Common myeloid progenitor, CD34-positive (primary cell): ENCODE results near the gene HSP90AB1.
A peak's percentile ranks its signal among the peaks of the same experiment; 100 is the strongest.

ENCODE experiments used
- CTCF ChIA-PET: fragments of 350-600 bp; sonication (Branson Sonifier 250); formaldehyde crosslinking; loops from one replicate; lab custom pipeline; 2021; ENCODE audit warnings: antibody characterized with exemption; lab: Charles Lee
- POLR2A ChIA-PET: fragments of 350-600 bp; sonication (Branson Sonifier 250); formaldehyde crosslinking; loops from one replicate; lab custom pipeline; 2021; ENCODE audit warnings: antibody characterized with exemption; lab: Charles Lee
- DNase-seq, 3 donors: peaks; one replicate each; pipeline versions ENCODE4 v3.0.0 to v3.0.0-alpha.2; 2013
- H3K27ac ChIP-seq, 2 experiments: 1 replicate in 1 of 2; 2 replicates in 1 of 2; pipeline ENCODE4 v1.7.0; 2013; ENCODE audit warnings: inconsistent platforms in 2 of 2, low read length in 2 of 2, mild to moderate bottlenecking in 2 of 2, low read depth in 1 of 2, moderate library complexity in 1 of 2; ENCODE audit not compliant: severe bottlenecking in 2 of 2, insufficient read depth in 1 of 2, poor library complexity in 1 of 2
- H3K27me3 ChIP-seq, 5 experiments: replicated peaks in 2 of 5; 1 replicate in 3 of 5; 2 replicates in 2 of 5; pipeline versions ENCODE4 v1.6.1 to v1.7.0; 2013; ENCODE audit warnings: low read length in 4 of 5, mild to moderate bottlenecking in 2 of 5, moderate library complexity in 2 of 5, inconsistent platforms in 1 of 5; ENCODE audit not compliant: insufficient read depth in 5 of 5, control insufficient read depth in 4 of 5
- H3K36me3 ChIP-seq, 4 experiments: 1 replicate in 2 of 4; 2 replicates in 2 of 4; pipeline versions ENCODE4 v1.6.1 to v1.7.0; 2013; ENCODE audit warnings: low read length in 3 of 4, control low read depth in 1 of 4, mild to moderate bottlenecking in 1 of 4; ENCODE audit not compliant: control insufficient read depth in 4 of 4, insufficient read depth in 4 of 4
- H3K4me1 ChIP-seq, 4 experiments: 1 replicate in 3 of 4; 2 replicates in 1 of 4; pipeline versions ENCODE4 v1.6.1 to v1.7.1; 2013; ENCODE audit warnings: low read length in 3 of 4, mild to moderate bottlenecking in 3 of 4, control low read depth in 1 of 4, inconsistent platforms in 1 of 4, moderate library complexity in 1 of 4; ENCODE audit not compliant: control insufficient read depth in 4 of 4, insufficient read depth in 4 of 4; ENCODE audit errors: control extremely low read depth in 1 of 4
- H3K4me3 ChIP-seq, 7 experiments: 1 replicate in 4 of 7; 2 replicates in 3 of 7; pipeline versions ENCODE4 v1.5.1 to v1.7.0; 2013; ENCODE audit warnings: mild to moderate bottlenecking in 7 of 7, low read length in 6 of 7, moderate library complexity in 6 of 7, inconsistent platforms in 2 of 7, low read depth in 2 of 7, control low read depth in 1 of 7; ENCODE audit not compliant: insufficient read depth in 4 of 7, control insufficient read depth in 1 of 7; ENCODE audit errors: extremely low read depth in 1 of 7
- H3K9me3 ChIP-seq, 5 experiments: 1 replicate in 4 of 5; 2 replicates in 1 of 5; pipeline versions ENCODE4 v1.6.1 to v1.7.1; 2013; ENCODE audit warnings: low read length in 4 of 5, mild to moderate bottlenecking in 2 of 5, inconsistent platforms in 1 of 5, low read depth in 1 of 5, moderate library complexity in 1 of 5; ENCODE audit not compliant: control insufficient read depth in 4 of 5, insufficient read depth in 2 of 5; ENCODE audit errors: control extremely low read depth in 1 of 5
- WGBS: methylation state at CpG from one replicate; pipeline ENCODE4 v1.1.5; 2013; ENCODE audit not compliant: insufficient coverage; 5-methylcytosine and 5-hydroxymethylcytosine counted together

Gene HSP90AB1

DNA sequence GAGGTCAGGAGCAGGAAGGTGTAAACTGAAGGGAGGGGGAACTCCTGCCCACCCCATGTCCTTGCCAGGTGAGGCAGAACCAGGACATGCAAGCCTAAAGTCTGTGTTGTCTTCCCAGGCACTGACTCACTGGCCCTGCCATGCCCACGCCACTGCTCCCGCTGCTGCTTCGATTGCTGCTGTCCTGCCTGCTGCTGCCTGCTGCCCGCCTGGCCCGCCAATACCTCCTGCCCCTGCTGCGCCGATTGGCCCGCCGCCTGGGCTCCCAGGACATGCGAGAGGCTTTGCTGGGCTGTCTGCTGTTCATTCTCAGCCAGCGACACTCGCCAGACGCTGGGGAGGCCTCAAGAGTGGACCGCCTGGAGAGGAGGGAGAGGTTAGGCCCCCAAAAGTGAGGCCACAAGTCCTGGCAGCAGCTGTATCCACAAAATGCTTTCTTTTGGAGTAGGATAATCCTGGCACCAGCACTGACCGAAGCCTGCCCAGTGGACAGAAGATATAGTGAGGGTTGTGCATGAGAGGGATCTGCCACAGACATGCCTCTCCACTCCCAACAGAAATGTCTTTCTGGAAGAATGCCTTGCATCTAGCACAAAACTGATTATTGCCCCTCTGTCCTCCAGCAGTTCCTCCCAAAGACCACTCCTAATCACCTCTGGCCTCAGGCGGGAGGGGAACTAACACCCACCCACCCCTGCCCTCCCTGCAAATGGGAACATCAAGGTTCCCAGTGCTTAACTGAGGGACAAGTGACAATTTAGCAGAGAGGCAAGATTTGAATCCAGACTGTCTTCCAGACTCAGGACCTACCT is 29.4 kb upstream of the HSP90AB1 start:
- WGBS = 96% methylated on average over 14 of the region's 16 CpGs
- no peaks in the 10 kb centered on the region for H3K9me3 ChIP-seq
- POLR2A ChIA-PET = no interaction called here
- peaks cover 0 to 60% (median 51%) of the 10 kb centered on the region in 4 experiments for H3K4me1 ChIP-seq
- no peaks in the 10 kb centered on the region for H3K27me3 ChIP-seq
- CTCF ChIA-PET = interaction anchor here (1.5 to 2.5 kb wide), 3 partner anchors 9 to 41 kb away, joined by 3 to 8 read pairs (median 5); no protein-coding TSS in a partner anchor
- no peak overlapping the region for H3K4me3 ChIP-seq
- DNase-seq = peak in 1 of 3 donors; percentile 24
- H3K27ac ChIP-seq = no peak overlapping the region
- no peaks in the 10 kb centered on the region for H3K36me3 ChIP-seq

DNA sequence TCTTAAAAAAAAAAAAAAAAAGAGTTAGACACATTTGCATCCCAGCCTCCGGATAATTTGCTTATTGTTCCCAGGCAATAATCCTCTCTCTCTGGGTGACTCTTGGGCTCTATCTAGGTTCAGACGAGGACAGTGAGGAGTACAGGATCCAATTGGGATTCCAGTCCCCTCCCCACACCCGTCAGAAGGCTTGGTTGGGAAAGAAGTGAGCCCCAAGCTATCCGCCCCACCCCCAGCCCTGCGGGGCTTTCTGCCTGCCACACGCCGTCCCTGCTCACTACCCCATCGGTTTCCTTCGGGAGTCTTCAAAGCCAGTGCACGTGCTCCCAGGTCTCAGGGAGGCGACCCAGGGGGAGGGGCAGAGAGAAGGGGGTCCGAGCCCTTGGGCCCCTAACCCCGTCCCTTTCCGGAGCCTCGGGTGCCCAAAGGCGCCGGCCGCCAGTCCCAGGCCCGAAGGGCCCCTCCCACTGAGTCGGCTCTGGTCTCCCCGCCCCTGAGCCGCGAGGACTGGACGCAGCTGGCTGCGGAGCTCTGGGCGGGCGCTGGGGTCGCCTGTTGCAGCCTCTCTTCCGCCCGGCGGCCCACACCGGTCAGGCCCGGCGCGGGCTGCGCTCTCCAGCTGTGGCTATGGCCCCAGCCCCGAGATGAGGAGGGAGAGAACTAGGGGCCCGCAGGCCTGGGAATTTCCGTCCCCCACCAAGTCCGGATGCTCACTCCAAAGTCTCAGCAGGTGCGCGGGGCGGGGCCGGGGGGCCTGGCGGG is 27.7 kb upstream of the HSP90AB1 start:
- no peaks in the 10 kb centered on the region for H3K36me3 ChIP-seq
- CTCF ChIA-PET = interaction anchor here (1.0 to 1.9 kb wide), 7 partner anchors 15 to 124 kb away, joined by 3 to 9 read pairs (median 4); no protein-coding TSS in a partner anchor
- H3K27me3 ChIP-seq = no peaks in the 10 kb centered on the region
- H3K27ac ChIP-seq = peak overlapping the region in 1 of 2 experiments; percentile 58
- WGBS = 0% methylated on average over 21 of the region's 45 CpGs
- POLR2A ChIA-PET = interaction anchor here (0.6 to 1.0 kb wide), 3 partner anchors 37 to 119 kb away, joined by 3 to 4 read pairs (median 3); no protein-coding TSS in a partner anchor
- H3K9me3 ChIP-seq = no peaks in the 10 kb centered on the region
- peak overlapping the region in 6 of 7 experiments; percentile 36 to 75 (median 58) for H3K4me3 ChIP-seq
- DNase-seq = peak in 2 of 3 donors; percentile 59 to 74
- H3K4me1 ChIP-seq = peaks cover 0 to 75% (median 64%) of the 10 kb centered on the region in 4 experiments

DNA sequence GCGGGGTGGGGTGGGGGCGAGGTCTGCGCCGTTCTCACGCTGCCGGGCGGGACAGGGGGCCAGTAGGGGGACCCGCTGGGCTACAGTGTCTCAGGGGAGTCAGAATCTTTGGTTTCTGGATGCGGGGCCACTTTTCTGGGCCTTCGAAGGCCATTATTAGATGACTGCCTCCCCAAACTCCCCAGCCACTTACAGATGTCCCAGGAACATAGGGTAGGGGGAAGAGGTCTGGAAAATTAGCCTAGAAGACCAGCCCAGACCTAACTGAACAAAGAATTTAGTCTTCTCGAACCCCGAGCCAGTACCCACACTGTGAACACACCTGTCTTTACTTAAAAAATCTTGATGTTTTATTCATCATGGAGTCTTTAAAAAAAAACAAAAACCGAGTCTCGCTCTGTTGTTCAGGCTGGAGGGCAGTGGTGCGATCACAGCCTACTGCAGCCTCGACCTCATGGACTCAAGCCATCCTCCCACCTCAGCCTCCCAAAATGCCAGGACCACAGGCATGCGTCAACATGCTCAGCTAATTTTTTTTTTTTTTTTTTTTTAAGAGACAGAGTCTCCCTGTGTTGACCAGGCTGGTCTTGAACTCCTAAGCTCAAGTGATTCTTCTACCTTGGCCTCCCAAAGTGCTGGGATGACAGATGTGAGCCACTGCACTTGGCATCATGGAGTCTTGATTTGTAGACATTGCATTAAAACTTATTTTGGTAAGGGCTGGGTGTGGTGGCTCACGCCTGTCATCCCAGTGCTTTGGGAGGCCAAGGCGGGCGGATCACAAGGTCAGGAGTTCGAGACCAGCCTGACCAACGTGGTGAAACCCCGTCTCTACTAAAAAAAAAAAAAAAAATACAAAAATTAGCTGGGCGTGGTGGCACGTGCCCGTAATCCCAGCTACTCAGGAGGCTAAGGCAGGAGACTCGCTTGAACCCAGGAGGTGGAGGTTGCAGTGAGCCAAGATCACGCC is 26.8 kb upstream of the HSP90AB1 start:
- DNase-seq = no peak
- Histone ChIP-seq H3K36me3 (no peaks in the 10 kb centered on the region), H3K4me3 (peak overlapping the region in 2 of 7 experiments; percentile 51 to 75), H3K27ac (no peak overlapping the region), H3K27me3 (no peaks in the 10 kb centered on the region), H3K4me1 (peaks cover 0 to 80% (median 72%) of the 10 kb centered on the region in 4 experiments), H3K9me3 (no peaks in the 10 kb centered on the region)
- WGBS = 100% methylated on average over 5 of the region's 28 CpGs
- CTCF ChIA-PET = interaction anchor here (1.0 to 2.8 kb wide), 8 partner anchors 14 to 102 kb away, joined by 3 to 9 read pairs (median 4); no protein-coding TSS in a partner anchor
- POLR2A ChIA-PET = interaction anchor here (0.6 to 2.4 kb wide), 5 partner anchors 14 to 44 kb away, joined by 3 to 9 read pairs (median 5); partner anchors contain the start of gene HSP90AB1

DNA sequence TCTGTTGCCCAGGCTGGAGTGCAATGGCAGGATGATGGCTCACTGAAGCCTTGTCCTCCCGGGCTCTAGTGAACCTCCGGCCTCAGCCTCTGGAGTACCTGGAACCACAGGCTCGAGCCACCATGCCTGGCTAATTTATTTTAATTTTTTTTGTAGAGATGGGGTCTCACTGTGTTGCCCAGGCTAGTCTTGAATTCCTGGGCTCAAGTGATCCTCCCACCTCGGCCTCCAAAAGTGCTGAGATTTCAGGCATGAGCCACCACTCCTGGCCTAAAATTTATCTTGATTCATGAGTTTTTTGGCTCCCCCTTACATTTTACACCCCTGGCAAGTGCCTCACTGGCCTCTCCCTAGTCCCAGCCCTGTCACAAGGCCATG is 26.0 kb upstream of the HSP90AB1 start:
- DNase-seq = no peak
- POLR2A ChIA-PET = interaction anchor here (2.4 kb wide), 1 partner anchor 26 kb away, joined by 9 read pairs; the partner anchor contains the start of gene HSP90AB1
- CTCF ChIA-PET = interaction anchor here (0.7 to 5.8 kb wide), 14 partner anchors 8 to 57 kb away, joined by 3 to 96 read pairs (median 4); no protein-coding TSS in a partner anchor
- WGBS = 100% methylated on average over 4 of the region's 4 CpGs
- no peak overlapping the region for H3K27ac ChIP-seq
- peaks cover 0 to 85% (median 79%) of the 10 kb centered on the region in 4 experiments for H3K4me1 ChIP-seq
- H3K27me3 ChIP-seq = no peaks in the 10 kb centered on the region
- no peaks in the 10 kb centered on the region for H3K9me3 ChIP-seq
- H3K4me3 ChIP-seq = no peak overlapping the region
- no peaks in the 10 kb centered on the region for H3K36me3 ChIP-seq

DNA sequence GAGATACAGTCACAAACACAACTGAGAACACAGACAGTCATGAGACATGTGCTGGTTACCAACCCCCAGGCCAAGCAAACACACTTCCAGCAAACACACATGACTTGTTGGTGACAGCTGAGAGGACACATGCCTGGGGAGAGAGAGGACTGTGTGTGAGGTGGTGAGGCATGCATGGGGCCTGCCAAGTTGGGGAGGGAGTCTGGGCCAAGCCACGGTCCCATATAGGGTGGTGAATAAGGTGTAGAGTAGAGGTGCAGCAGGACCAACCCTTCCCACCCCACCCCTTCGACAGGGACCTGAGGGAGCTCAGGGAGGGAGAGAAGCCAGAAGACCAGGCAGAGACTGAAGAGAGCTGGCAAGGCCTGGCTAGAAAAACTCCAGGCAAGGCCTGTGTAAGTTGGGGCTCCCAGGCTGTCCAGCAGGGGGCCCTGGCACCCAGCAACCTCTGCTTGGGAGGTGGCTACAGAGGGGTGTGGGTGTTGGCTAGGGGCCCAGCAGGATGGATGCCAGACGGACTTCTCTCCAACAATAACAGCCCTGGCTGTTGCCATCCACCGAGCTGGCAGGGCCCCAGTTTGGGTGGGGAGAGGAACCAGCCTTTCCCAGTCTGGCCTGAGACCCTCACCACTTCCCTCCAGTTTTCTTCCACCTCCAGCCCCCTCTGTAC is 25.5 kb upstream of the HSP90AB1 start:
- DNase-seq = peak; percentile 89 to 93 (median 93)
- H3K27me3 ChIP-seq = no peaks in the 10 kb centered on the region
- POLR2A ChIA-PET = interaction anchor here (2.4 kb wide), 1 partner anchor 26 kb away, joined by 9 read pairs; the partner anchor contains the start of gene HSP90AB1
- WGBS = no CpG with 5 or more reads among the region's 4 CpGs
- H3K4me1 ChIP-seq = peaks cover 0 to 89% (median 83%) of the 10 kb centered on the region in 4 experiments
- H3K4me3 ChIP-seq = peak overlapping the region in 2 of 7 experiments; percentile 11
- no peaks in the 10 kb centered on the region for H3K9me3 ChIP-seq
- CTCF ChIA-PET = interaction anchor here (0.7 to 5.8 kb wide), 17 partner anchors 9 to 58 kb away, joined by 3 to 96 read pairs (median 4); partner anchors contain the start of gene HSP90AB1
- no peak overlapping the region for H3K27ac ChIP-seq
- H3K36me3 ChIP-seq = no peaks in the 10 kb centered on the region
